ENCODE measurements around the gene CDKN3. TPM values are rescaled to one million over a fixed set of nuclear protein-coding genes. Genes with fewer than 3 reads are reported as not detected.
"Not testable (repeated sequence)": the region's sequence is repeated elsewhere in the genome, so short reads cannot be mapped to it uniquely, and the experiment has no call there.

CDKN3 gene
- total RNA-seq, 1 donor: 5.7 TPM

DNA sequence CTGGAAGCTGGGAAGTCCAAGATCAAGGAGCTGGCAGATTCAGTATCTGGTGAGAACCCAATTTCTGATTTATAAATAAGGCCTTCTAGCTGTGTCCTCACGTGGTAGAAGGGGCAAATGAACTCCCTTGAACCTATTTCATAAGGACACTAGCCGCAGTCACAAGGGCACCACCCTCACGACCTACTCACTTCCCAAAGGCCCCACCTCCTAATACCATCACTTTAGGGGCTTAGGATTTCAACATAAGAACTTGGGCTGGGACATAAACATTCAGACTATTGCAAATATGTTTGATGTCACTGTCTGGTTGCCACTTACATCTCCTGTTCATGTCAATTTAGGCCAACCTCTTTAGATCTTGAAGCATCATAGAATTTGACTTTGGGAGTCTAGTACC lies 55.2 kb downstream of the CDKN3 start:
- DNase-seq (ENCODE audit: low read depth in 2 of 3, low spot score in 2 of 3): no peak

DNA sequence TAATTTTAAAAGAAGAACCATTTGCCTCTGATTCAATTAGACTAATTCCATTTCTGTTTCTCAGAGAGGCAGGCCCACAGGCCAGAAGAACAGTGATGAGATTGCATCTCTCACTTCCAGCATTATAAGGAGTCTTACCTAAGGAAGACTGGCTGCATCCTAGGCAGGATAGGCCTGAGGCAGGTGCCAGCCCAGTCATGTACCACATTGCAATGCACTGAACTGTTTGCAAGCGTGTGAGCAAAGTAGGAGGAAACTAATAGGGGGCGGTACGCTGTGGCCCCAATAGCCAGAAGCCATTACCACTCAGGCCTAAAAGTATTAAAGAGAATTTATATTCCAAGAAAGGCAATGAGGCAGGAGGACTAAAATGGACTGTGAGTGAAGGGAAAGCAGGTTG lies 56.4 kb downstream of the CDKN3 start:
- no peak for DNase-seq (ENCODE audit: low read depth in 2 of 3, low spot score in 2 of 3)

DNA sequence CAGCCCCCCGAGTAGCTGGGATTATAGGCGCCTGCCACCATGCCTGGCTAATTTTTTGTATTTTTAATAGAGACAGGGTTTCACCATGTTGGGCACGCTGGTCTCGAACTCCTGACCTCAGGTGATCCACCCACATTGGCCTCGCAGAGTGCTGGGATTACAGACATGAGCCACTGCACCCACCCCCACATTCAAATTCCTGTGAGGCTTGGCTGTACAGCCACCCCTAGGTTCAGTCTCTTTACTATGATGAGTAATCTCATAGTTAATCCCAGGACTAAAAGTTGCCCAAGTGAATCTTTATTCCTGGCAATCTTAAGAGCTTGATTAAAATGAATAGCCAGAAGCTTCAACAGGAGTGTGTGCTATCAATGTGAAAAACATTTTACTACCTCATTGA lies 57.2 kb downstream of the CDKN3 start:
- DNase-seq (ENCODE audit: low read depth in 2 of 3, low spot score in 2 of 3): not testable (repeated sequence)

DNA sequence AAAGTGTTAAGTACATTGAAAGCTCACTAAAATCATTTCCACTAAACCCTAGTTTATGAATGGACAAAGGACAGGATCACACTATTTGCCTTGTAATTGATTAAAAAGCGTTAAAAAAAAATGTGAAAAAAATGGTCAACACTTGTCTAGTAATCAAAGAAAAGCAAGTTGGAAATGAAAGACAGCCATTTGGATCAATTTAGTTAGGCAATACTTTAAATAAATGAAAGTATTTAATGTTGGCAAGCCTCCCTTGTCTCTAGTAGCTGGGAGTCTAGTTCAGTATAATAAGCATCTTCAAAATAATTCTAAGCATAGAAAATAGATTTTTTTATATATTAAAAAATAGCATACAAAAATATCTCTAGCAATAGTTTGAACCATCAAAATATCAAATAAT lies 58.6 kb downstream of the CDKN3 start:
- no peak for DNase-seq (ENCODE audit: low read depth in 2 of 3, low spot score in 2 of 3)

DNA sequence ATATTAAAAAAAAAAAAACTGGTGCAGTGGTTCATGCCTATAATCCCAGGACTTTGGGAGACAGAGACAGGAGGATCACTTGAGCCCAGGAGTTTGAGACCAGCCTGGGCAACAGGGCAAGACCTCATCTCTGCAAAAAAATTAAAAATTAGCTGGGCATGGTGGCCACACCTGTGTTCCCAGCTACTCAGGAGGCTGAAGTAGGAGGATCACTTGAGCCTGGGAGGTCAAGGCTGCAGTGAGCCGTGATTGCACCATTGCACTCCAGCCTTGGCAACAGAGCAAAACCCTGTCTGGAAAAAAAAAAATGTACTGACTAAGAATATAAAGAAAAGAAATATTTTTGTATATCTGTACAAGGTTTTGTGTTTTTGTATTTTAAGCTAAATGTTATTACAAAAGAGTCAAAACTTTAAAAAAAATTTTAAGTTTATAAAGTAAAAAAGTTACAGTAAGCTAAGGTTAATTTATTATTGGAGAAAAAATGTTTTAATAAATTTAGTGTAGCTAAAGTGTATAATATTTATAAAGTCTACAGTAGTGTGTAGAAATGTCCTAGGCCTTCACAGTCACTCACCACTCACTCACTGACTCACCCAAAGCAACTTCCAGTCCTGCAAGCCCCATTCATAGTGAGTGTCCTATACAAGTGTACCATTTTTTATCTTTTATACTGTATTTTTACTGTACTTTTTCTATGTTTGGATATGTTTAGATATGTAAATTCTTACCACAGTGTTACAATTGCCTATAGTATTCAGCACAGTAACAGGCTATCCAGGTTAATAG lies 60.2 kb downstream of the CDKN3 start:
- DNase-seq (ENCODE audit: low read depth in 2 of 3, low spot score in 2 of 3): not testable (repeated sequence)

DNA sequence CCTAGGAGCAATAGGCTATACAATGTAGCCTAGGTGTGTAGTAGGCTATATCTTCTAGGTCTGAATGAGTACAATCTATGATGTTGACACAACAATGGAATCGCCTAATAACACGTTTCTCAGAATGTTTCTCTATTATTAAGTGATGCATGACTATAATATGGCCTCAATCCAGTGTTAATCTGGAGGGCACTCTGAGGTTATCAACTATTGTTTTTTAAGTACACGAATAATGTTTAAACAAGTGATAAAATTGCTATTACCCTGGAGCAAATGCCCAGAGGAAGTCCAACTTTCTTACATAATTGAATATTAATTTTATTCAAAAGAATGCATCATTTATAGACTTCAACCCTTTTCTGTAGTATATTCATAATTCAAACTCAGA lies 60.8 kb downstream of the CDKN3 start:
- no peak for DNase-seq (ENCODE audit: low read depth in 2 of 3, low spot score in 2 of 3)

DNA sequence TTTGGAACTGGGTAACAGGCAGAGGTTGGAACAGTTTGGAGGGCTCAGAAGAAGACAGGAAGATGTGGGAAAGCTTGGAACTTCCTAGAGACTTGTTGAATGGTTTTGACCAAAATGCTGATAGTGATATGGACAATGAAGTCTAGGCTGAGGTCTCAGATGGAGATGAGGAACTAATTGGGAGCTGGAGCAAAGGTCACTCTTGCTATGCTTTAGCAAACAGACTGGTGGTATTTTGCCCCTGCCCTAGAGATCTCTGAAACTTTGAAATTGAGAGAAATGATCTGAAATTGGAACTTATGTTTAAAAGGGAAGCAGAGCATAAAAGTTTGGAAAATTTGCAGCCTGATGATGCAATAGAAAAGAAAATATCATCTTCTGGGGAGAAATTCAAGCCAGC lies 61.7 kb downstream of the CDKN3 start:
- not testable (repeated sequence) for DNase-seq (ENCODE audit: low read depth in 2 of 3, low spot score in 2 of 3)

DNA sequence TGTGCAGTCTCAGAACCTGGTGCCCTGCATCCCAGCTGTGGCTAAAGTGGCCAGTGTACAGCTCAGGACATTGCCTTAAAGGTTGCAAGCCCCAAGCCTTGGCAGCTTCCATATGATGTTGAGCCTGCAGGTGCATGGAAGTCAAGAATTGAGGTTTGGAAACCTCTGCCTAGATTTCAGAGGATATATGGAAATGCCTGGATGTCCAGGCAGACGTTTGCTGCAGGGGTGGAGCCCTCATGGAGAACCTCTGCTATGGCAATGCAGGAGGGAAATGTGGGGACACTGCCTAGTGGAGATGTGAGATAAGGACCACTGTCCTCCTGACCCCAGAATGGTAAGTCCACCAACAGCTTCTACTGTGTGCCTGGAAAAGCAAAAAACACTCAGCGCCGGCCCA lies 62.3 kb downstream of the CDKN3 start:
- no peak for DNase-seq (ENCODE audit: low read depth in 2 of 3, low spot score in 2 of 3)

DNA sequence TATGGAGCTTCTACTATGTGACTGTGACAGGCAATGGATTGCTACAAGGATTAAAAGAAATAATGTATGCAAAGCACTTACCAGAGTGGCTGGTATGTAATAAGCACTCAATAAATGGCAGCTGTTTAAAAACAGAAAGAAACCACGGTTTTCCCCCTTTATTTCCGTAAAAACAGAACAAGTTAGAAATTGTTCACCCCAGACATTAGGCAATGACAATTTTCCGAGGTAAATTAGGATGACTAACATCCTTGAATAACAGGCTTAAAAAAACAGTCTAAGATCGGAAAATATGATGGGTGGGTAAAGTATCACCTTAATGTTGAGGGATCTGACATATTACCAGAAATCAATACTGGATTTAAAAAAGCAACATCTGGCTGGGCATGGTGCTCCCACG lies 65.2 kb downstream of the CDKN3 start:
- no peak for DNase-seq (ENCODE audit: low read depth in 2 of 3, low spot score in 2 of 3)

DNA sequence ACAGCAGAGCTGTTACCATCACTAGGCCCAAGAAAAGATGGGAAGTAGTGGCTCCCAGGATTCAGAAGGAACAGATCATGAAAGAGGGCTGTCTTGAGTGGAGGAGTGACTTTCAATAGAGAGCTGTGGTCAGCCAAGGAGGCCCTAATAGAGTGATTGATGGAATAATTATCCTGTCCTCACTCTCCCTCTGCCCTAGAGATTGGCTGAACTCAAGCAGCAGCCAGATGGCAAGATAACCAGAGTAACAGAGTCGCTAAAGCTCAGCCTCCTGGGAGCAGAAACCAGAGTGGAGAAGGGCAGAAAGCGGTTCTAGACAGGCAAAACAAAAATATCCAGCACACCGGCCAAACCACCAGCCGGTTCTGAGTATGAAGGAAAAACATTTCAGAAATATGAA lies 68.8 kb downstream of the CDKN3 start:
- no peak for DNase-seq (ENCODE audit: low read depth in 2 of 3, low spot score in 2 of 3)

DNA sequence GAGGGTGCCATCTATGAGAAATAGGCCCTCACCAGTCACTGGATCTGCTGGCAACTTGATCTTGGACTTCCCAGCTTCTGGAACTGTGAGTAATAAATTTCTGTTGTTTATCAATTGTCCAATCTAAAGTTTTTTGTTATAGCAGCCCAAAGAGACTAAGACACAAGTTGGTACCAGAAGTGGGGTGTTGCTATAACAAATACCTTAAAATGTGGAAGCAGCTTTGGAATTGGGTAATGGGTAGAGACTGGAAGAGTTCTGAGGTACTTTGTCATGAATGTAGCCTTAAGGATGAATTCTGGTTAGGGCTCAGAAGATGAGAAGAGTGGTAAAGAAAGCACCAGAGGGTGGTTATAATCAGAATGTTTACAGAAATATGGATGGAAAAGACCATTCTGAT lies 70.5 kb downstream of the CDKN3 start:
- no peak for DNase-seq (ENCODE audit: low read depth in 2 of 3, low spot score in 2 of 3)

Other genes with a start within 250 kb of the CDKN3 start
- 195 TPM for gene CNIH1, start 44.4 kb downstream of the CDKN3 start, total RNA-seq
- 19.4 TPM for gene GMFB, start 92.0 kb downstream of the CDKN3 start, total RNA-seq
- gene CGRRF1, start 112.9 kb downstream of the CDKN3 start, total RNA-seq: 7.3 TPM
- 2.7 TPM for gene SAMD4A, start 170.1 kb downstream of the CDKN3 start, total RNA-seq